HepG2 (cell line): ENCODE data around the gene CSMD2. TPM values are rescaled to one million over a fixed set of nuclear protein-coding genes. Genes with fewer than 3 reads are reported as not detected.

Experiments
- ATAC-seq: fragments of 200-7000 bp; cut with Tn5 transposase; 3 replicates; pipeline ENCODE4 v1.9.1; 2020; ENCODE audit warnings: mild to moderate bottlenecking, moderate library complexity
- BruUV-seq: library from RNA; stranded (reverse); fragments of 400-500 nt; replicated peaks from 2 replicates; lab custom pipeline; 2021; lab: Mats Ljungman, UMichigan
- CTCF ChIA-PET: fragments of 300-600 bp; formaldehyde crosslinking; extraction: SDS; loops from one replicate; lab custom pipeline; 2021; ENCODE audit warnings: low total read pairs, inconsistent platforms, low intra/inter-chr PET ratio; lab: Yijun Ruan, JAX
- POLR2A ChIA-PET: fragments of 350-600 bp; sonication (Branson Sonifier 250); formaldehyde crosslinking; loops from one replicate; lab custom pipeline; 2020; ENCODE audit warnings: antibody characterized with exemption, inconsistent platforms; lab: Yijun Ruan, JAX
- DNase-seq: peaks from one replicate; pipeline ENCODE4 v3.0.0-alpha.2; 2015; ENCODE audit warnings: low spot score
- FAIRE-seq: peaks from 3 replicates; lab custom pipeline; 2011; peaks lifted over from hg19 to GRCh38; lab: Jason Lieb, UNC
- H2AFZ ChIP-seq: one replicate; pipeline ENCODE4 v1.6.1; 2011; ENCODE audit warnings: low read length, inconsistent platforms
- H3K27ac ChIP-seq: fragments of 300-600 bp; 3 replicates; pipeline ENCODE4 v1.8.0; 2011; ENCODE audit warnings: mixed run types, mild to moderate bottlenecking, mixed read lengths, low read length, inconsistent platforms; ENCODE audit not compliant: insufficient read depth; ENCODE audit errors: extremely low read length
- H3K27me3 ChIP-seq, 2 experiments: fragments of 200-600 bp in 1 of 2; 2 replicates in 1 of 2; 3 replicates in 1 of 2; pipeline versions ENCODE4 v1.6.0 to v1.8.0; 2011; ENCODE audit warnings: low read length in 2 of 2, mild to moderate bottlenecking in 2 of 2, moderate library complexity in 2 of 2, inconsistent platforms in 1 of 2; ENCODE audit not compliant: insufficient read depth in 2 of 2, control insufficient read depth in 1 of 2
- H3K36me3 ChIP-seq, 2 experiments: fragments of 200-600 bp in 1 of 2; replicated peaks in 1 of 2; 2 replicates in 1 of 2; 3 replicates in 1 of 2; pipeline versions ENCODE4 v1.5.1 to v1.8.0; 2011; ENCODE audit warnings: low read length in 2 of 2, inconsistent platforms in 1 of 2; ENCODE audit not compliant: insufficient read depth in 2 of 2, control insufficient read depth in 1 of 2
- H3K4me1 ChIP-seq: 2 replicates; pipeline ENCODE4 v1.5.1; 2012; ENCODE audit warnings: low read length, inconsistent platforms; ENCODE audit not compliant: insufficient read depth
- H3K4me2 ChIP-seq: 2 replicates; pipeline ENCODE4 v1.6.0; 2011; ENCODE audit warnings: low read depth, low read length, inconsistent platforms
- H3K4me3 ChIP-seq, 3 experiments: fragments of 200-600 bp in 1 of 3; sonication (generic), shearing (Covaris generic) in 1 of 3; replicated peaks in 1 of 3; 2 replicates each; pipeline ENCODE4 v1.5.1; 2011 to 2016; ENCODE audit warnings: low read length in 3 of 3, inconsistent platforms in 2 of 3, low read depth in 2 of 3, mild to moderate bottlenecking in 2 of 3, control low read depth in 1 of 3, mixed read lengths in 1 of 3; ENCODE audit not compliant: insufficient read depth in 1 of 3
- H3K79me2 ChIP-seq: one replicate; pipeline ENCODE4 v1.6.1; 2011; ENCODE audit warnings: low read length, inconsistent platforms; ENCODE audit not compliant: insufficient read depth
- H3K9ac ChIP-seq: 2 replicates; pipeline ENCODE4 v1.6.0; 2011; ENCODE audit warnings: mild to moderate bottlenecking, low read depth, low read length, inconsistent platforms; ENCODE audit not compliant: insufficient read depth
- H3K9me3 ChIP-seq: 2 replicates; pipeline ENCODE4 v1.5.1; 2012; ENCODE audit warnings: mild to moderate bottlenecking, low read length
- H4K20me1 ChIP-seq: 2 replicates; pipeline ENCODE4 v1.6.0; 2011; ENCODE audit warnings: inconsistent platforms, mild to moderate bottlenecking, low read length, moderate library complexity; ENCODE audit not compliant: insufficient read depth
- AGO1 ChIP-seq: fragments of 200-400 bp; formaldehyde crosslinking; IDR thresholded peaks from 2 replicates; pipeline ENCODE4 v1.6.1; 2017; ENCODE audit warnings: mild to moderate bottlenecking, low read depth, low read length, moderate library complexity; ENCODE audit not compliant: poor library complexity, severe bottlenecking
- CREM ChIP-seq, 2 experiments: sonication (generic) in 1 of 2; formaldehyde crosslinking in 1 of 2; IDR thresholded peaks; 2 replicates each; pipeline versions ENCODE4 v1.4.0 to v1.6.1; 2016 to 2020; ENCODE audit warnings: antibody characterized with exemption in 1 of 2, mild to moderate bottlenecking in 1 of 2, missing genetic modification reagents in 1 of 2
- ZNF232 ChIP-seq: sonication (generic); formaldehyde crosslinking; IDR thresholded peaks from 2 replicates; pipeline ENCODE4 v1.4.0; 2020; ENCODE audit warnings: missing genetic modification reagents, borderline replicate concordance
- ZNF251 ChIP-seq: sonication (generic); formaldehyde crosslinking; IDR thresholded peaks from 2 replicates; pipeline ENCODE4 v1.9.0; 2021; ENCODE audit warnings: mild to moderate bottlenecking, missing genetic modification reagents
- ZNF33B ChIP-seq: sonication (generic); formaldehyde crosslinking; IDR thresholded peaks from 2 replicates; pipeline ENCODE4 v1.5.1; 2020; ENCODE audit warnings: mild to moderate bottlenecking, missing genetic modification reagents
- WGBS: methylation state at CpG from one replicate; pipeline ENCODE4 v1.1.6; 2017; ENCODE audit warnings: low lambda C conversion rate; 5-methylcytosine and 5-hydroxymethylcytosine counted together
- in situ Hi-C: cut with HindIII; loops from 2 replicates; pipeline ENCODE4 v1.10.0; 2017; ENCODE audit warnings: low pct_unique_long_range_greater_than_20kb; ENCODE audit not compliant: extremely low pct_ligation_motif_present
- intact Hi-C: fragments of 100-400 bp; cut with micrococcal nuclease; formaldehyde crosslinking; loops from one replicate; pipeline ENCODE4 v1.10.0; 2022; ENCODE audit not compliant: unreplicated experiment
- polyA plus RNA-seq, 8 experiments: library from polyadenylated mRNA; depleted of rRNA in 3 of 8; stranded (reverse) in 7 of 8; unstranded in 1 of 8; fragments of >200 nt; fragmentation: Illumina TruSeq in 4 of 8; extraction: Trizol in 4 of 8; gene quantifications; 2 replicates each; pipeline versions ENCODE4 v1.2.1 to v1.2.3, GENCODE V29; 2011 to 2016; ENCODE audit warnings: low read depth in 4 of 8, missing spikeins in 1 of 8, mixed read lengths in 1 of 8; ENCODE audit not compliant: insufficient read depth in 1 of 8
- total RNA-seq, 5 experiments: library from RNA; depleted of rRNA; stranded (reverse); fragments of >200 nt; fragmentation: Illumina TruSeq; extraction: Trizol; gene quantifications; 2 replicates each; pipeline ENCODE4 v1.2.3, GENCODE V29; 2016; ENCODE audit warnings: low read depth in 1 of 5
- TF ChIP-seq, protein P1 (sequence below): sonication (generic); formaldehyde crosslinking; IDR thresholded peaks from 2 replicates; pipeline ENCODE4 v1.4.0; 2020; ENCODE audit warnings: missing genetic modification reagents, borderline replicate concordance

CSMD2 gene
- total and polyA plus RNA-seq, 2 of the 13 experiments (the other 11 are each of a cell fraction or from before 2014, with no cell fraction given) = not detected

DNA sequence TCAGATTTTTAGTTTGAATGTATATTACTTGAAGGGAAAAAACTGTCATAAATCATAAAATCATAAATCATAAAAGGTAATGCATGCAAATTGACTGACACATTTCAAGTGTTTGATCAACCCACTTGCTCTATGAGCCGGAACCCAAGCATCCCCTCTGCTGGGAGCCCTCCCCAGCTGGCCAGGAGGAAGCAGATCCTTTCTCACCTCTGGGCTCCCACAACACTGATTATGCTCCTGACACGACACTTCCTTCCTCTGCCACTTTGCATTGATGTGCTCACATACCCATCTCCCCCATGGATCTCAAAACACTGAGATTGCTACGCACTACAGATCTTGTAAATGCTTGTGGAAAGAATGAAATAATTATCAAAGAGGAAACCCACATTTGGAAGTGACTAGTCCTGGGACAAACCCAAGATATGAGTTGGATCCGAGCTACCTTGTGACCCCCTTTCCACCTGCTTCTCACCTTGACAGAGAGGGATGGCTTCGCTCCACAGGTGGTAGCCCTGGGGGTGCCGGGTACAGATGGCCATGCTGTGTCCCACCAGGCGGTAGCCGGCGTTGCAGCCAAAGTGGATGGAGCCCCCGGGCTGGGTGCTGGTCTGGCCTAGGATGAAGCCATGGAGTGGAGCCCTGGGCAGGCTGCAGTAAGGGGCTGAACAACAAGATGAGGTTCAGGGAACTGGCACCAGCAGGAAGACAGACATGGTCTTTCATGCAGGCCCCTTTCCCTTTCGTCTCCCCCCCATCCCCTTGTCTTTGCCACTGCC is 588.0 kb downstream of the CSMD2 start:
- BruUV-seq = no TSS peak
- H2AFZ ChIP-seq = no peak overlapping the region
- in situ Hi-C loops (no loop called here), intact Hi-C loops (no loop called here)
- DNase-seq (no peak), FAIRE-seq (no peak), ATAC-seq (no peak)
- H3K4me3 ChIP-seq = no peak overlapping the region
- ChIA-PET POLR2A (no interaction called here), CTCF (no interaction called here)
- no peak overlapping the region for H3K9ac ChIP-seq
- H3K4me2 ChIP-seq = no peak overlapping the region
- H3K27ac ChIP-seq = no peak overlapping the region
- TF ChIP-seq, protein P1, sequence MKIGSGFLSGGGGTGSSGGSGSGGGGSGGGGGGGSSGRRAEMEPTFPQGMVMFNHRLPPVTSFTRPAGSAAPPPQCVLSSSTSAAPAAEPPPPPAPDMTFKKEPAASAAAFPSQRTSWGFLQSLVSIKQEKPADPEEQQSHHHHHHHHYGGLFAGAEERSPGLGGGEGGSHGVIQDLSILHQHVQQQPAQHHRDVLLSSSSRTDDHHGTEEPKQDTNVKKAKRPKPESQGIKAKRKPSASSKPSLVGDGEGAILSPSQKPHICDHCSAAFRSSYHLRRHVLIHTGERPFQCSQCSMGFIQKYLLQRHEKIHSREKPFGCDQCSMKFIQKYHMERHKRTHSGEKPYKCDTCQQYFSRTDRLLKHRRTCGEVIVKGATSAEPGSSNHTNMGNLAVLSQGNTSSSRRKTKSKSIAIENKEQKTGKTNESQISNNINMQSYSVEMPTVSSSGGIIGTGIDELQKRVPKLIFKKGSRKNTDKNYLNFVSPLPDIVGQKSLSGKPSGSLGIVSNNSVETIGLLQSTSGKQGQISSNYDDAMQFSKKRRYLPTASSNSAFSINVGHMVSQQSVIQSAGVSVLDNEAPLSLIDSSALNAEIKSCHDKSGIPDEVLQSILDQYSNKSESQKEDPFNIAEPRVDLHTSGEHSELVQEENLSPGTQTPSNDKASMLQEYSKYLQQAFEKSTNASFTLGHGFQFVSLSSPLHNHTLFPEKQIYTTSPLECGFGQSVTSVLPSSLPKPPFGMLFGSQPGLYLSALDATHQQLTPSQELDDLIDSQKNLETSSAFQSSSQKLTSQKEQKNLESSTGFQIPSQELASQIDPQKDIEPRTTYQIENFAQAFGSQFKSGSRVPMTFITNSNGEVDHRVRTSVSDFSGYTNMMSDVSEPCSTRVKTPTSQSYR (CRISPR knock-in tag) = no peak
- TF ChIP-seq CREM (IDR thresholded peaks at IDR 0.05) = no peak
- TF ChIP-seq CREM (CRISPR knock-in tag; IDR thresholded peaks at IDR 0.05) = no peak
- TF ChIP-seq ZNF33B = no peak
- TF ChIP-seq ZNF251 (CRISPR knock-in tag) = no peak
- no peak for TF ChIP-seq AGO1
- TF ChIP-seq ZNF232 (CRISPR knock-in tag) = no peak
- peaks cover 0 to 18% of the 10 kb centered on the region in 2 experiments; a peak in 2 of 5 replicates for H3K27me3 ChIP-seq
- H3K9me3 ChIP-seq = no peaks in the 10 kb centered on the region
- no peaks in the 10 kb centered on the region for H3K4me1 ChIP-seq
- no peaks in the 10 kb centered on the region for H3K79me2 ChIP-seq
- no peaks in the 10 kb centered on the region for H4K20me1 ChIP-seq
- WGBS = 44% methylated on average over 8 of the region's 11 CpGs
- no peaks in the 10 kb centered on the region for H3K36me3 ChIP-seq
